WTC11 (cell line): Measurements from ENCODE around the gene HS3ST4. TPM values are rescaled to one million over a fixed set of nuclear protein-coding genes. Genes with fewer than 3 reads are reported as not detected.

Source experiments
- ATAC-seq: fragments of 200-7000 bp; cut with Tn5 transposase; 2 replicates; pipeline ENCODE4 v1.10.0; 2021; ENCODE audit warnings: mild to moderate bottlenecking, moderate library complexity
- CTCF ChIA-PET: fragments of 300-600 bp; sonication (Branson Sonifier 250); formaldehyde crosslinking; loops from one replicate; lab custom pipeline; 2021; ENCODE audit warnings: antibody characterized with exemption; lab: Charles Lee
- POLR2A ChIA-PET: fragments of 350-600 bp; sonication (Branson Sonifier 250); formaldehyde crosslinking; loops from one replicate; lab custom pipeline; 2021; ENCODE audit warnings: antibody characterized with exemption; lab: Charles Lee
- DNase-seq: peaks from one replicate; pipeline ENCODE4 v3.0.0; 2021; ENCODE audit warnings: low spot score
- H3K27ac Mint-ChIP-seq: 2 replicates; pipeline ENCODE4 v1.8.0; 2021; ENCODE audit warnings: mixed read lengths
- H3K27me3 Mint-ChIP-seq: 2 replicates; pipeline ENCODE4 v1.8.0; 2021; ENCODE audit warnings: low read depth, mild to moderate bottlenecking, moderate library complexity, mixed read lengths
- H3K36me3 Mint-ChIP-seq: 2 replicates; pipeline ENCODE4 v1.8.0; 2021; ENCODE audit warnings: mixed read lengths
- H3K4me1 Mint-ChIP-seq: 2 replicates; pipeline ENCODE4 v1.8.0; 2022; ENCODE audit warnings: mixed read lengths
- H3K4me3 Mint-ChIP-seq: 2 replicates; pipeline ENCODE4 v1.8.0; 2021; ENCODE audit warnings: mild to moderate bottlenecking, moderate library complexity, mixed read lengths
- H3K9me3 Mint-ChIP-seq: 2 replicates; pipeline ENCODE4 v1.8.0; 2021; ENCODE audit warnings: mixed read lengths
- AR ChIP-seq: fragments of 250-450 bp; sonication (Bioruptor Pico); IDR thresholded peaks from 2 replicates; pipeline ENCODE4 v1.9.0; 2021; ENCODE audit warnings: mild to moderate bottlenecking
- ARID4B ChIP-seq: sonication (generic); formaldehyde crosslinking; IDR thresholded peaks from 2 replicates; pipeline ENCODE4 v1.8.0; 2023; ENCODE audit warnings: missing genetic modification reagents, mild to moderate bottlenecking, borderline replicate concordance
- ATF6 ChIP-seq: sonication (generic); formaldehyde crosslinking; IDR thresholded peaks from 2 replicates; pipeline ENCODE4 v1.8.1; 2023; ENCODE audit warnings: mild to moderate bottlenecking, missing genetic modification reagents
- CREB1 ChIP-seq: sonication (generic); formaldehyde crosslinking; IDR thresholded peaks from 2 replicates; pipeline ENCODE4 v1.8.0; 2023; ENCODE audit warnings: mild to moderate bottlenecking, missing genetic modification reagents
- E2F1 ChIP-seq: sonication (generic); formaldehyde crosslinking; IDR thresholded peaks from 2 replicates; pipeline ENCODE4 v1.8.0; 2022; ENCODE audit warnings: mild to moderate bottlenecking, missing genetic modification reagents
- E2F5 ChIP-seq: sonication (generic); formaldehyde crosslinking; IDR thresholded peaks from 2 replicates; pipeline ENCODE4 v1.8.1; 2022; ENCODE audit warnings: mild to moderate bottlenecking, moderate library complexity, missing genetic modification reagents
- EMX1 ChIP-seq: fragments of 250-450 bp; sonication (Bioruptor Pico); IDR thresholded peaks from 2 replicates; pipeline ENCODE4 v1.8.0; 2021; ENCODE audit warnings: mild to moderate bottlenecking
- FOXJ3 ChIP-seq: sonication (generic); formaldehyde crosslinking; IDR thresholded peaks from 2 replicates; pipeline ENCODE4 v1.9.0; 2021; ENCODE audit warnings: missing genetic modification reagents, mild to moderate bottlenecking, borderline replicate concordance
- GABPB1 ChIP-seq: sonication (generic); formaldehyde crosslinking; IDR thresholded peaks from 2 replicates; pipeline ENCODE4 v1.8.1; 2023; ENCODE audit warnings: mild to moderate bottlenecking, missing genetic modification reagents
- JAZF1 ChIP-seq: fragments of 250-450 bp; sonication (Bioruptor Pico); IDR thresholded peaks from 2 replicates; pipeline ENCODE4 v1.9.0; 2021; ENCODE audit warnings: moderate library complexity, mild to moderate bottlenecking, inconsistent platforms
- MAX ChIP-seq: sonication (generic); formaldehyde crosslinking; IDR thresholded peaks from 2 replicates; pipeline ENCODE4 v1.8.0; 2022; ENCODE audit warnings: mild to moderate bottlenecking, missing genetic modification reagents
- TCF7 ChIP-seq: sonication (generic); formaldehyde crosslinking; IDR thresholded peaks from 2 replicates; pipeline ENCODE4 v1.8.0; 2022; ENCODE audit warnings: mild to moderate bottlenecking, low read depth, missing genetic modification reagents, moderate library complexity
- ZMAT4 ChIP-seq: fragments of 250-450 bp; sonication (Bioruptor Pico); IDR thresholded peaks from 2 replicates; pipeline ENCODE4 v1.9.0; 2021; ENCODE audit warnings: mild to moderate bottlenecking
- ZNF138 ChIP-seq: sonication (generic); formaldehyde crosslinking; conservative IDR thresholded peaks from 2 replicates; pipeline ENCODE4 v1.8.1; 2022; ENCODE audit warnings: mild to moderate bottlenecking, moderate library complexity, missing genetic modification reagents
- ZNF219 ChIP-seq: sonication (generic); formaldehyde crosslinking; IDR thresholded peaks from 2 replicates; pipeline ENCODE4 v1.8.0; 2023; ENCODE audit warnings: missing genetic modification reagents, mild to moderate bottlenecking, borderline replicate concordance
- ZNF263 ChIP-seq: sonication (generic); formaldehyde crosslinking; IDR thresholded peaks from 2 replicates; pipeline ENCODE4 v1.8.1; 2022; ENCODE audit warnings: low read depth, mild to moderate bottlenecking, moderate library complexity, missing genetic modification reagents
- ZNF317 ChIP-seq: sonication (generic); formaldehyde crosslinking; IDR thresholded peaks from 2 replicates; pipeline ENCODE4 v1.8.1; 2023; ENCODE audit warnings: low read depth, mild to moderate bottlenecking, moderate library complexity, missing genetic modification reagents, borderline replicate concordance
- ZNF425 ChIP-seq: fragments of 250-450 bp; sonication (Bioruptor Pico); conservative IDR thresholded peaks from 2 replicates; pipeline ENCODE4 v1.9.0; 2021; ENCODE audit warnings: mild to moderate bottlenecking
- total RNA-seq: library from RNA; stranded (reverse); gene quantifications from 3 replicates; pipeline ENCODE4 v1.2.3, GENCODE V29; 2021

HS3ST4 gene
- total RNA-seq, 1 experiment from 2014 or later = 5.4 TPM

GRCh38 chr16:25798065-25798464 is 106.3 kb downstream of the HS3ST4 start:
- Mint-ChIP-seq H3K27me3 (no peaks in the 10 kb centered on the region), H3K9me3 (peaks cover 14% of the 10 kb centered on the region), H3K4me3 (no peak overlapping the region), H3K27ac (no peak overlapping the region), H3K36me3 (peaks cover 14% of the 10 kb centered on the region), H3K4me1 (0 out of 2 replicates have a peak, but pooled peaks cover 3% of the 10 kb centered on the region)
- ATAC-seq (no peak), DNase-seq (no peak)
- ChIA-PET CTCF (no interaction called here), POLR2A (no interaction called here)
- no peak for TF ChIP-seq MAX (CRISPR knock-in tag)
- no peak for TF ChIP-seq ZMAT4 (CRISPR knock-in tag)
- no peak for TF ChIP-seq CREB1 (CRISPR knock-in tag)
- no peak for TF ChIP-seq ZNF138 (CRISPR knock-in tag)

GRCh38 chr16:25799816-25800215 is 108.1 kb downstream of the HS3ST4 start:
- POLR2A ChIA-PET = no interaction called here
- H3K4me1 Mint-ChIP-seq = 0 out of 2 replicates have a peak, but pooled peaks cover 3% of the 10 kb centered on the region
- H3K9me3 Mint-ChIP-seq = peaks cover 14% of the 10 kb centered on the region
- H3K4me3 Mint-ChIP-seq = no peak overlapping the region
- H3K36me3 Mint-ChIP-seq = peaks cover 14% of the 10 kb centered on the region
- no peaks in the 10 kb centered on the region for H3K27me3 Mint-ChIP-seq
- H3K27ac Mint-ChIP-seq = no peak overlapping the region
- no peak for DNase-seq
- no peak for TF ChIP-seq ZNF219 (CRISPR knock-in tag)
- no peak for TF ChIP-seq E2F1 (CRISPR knock-in tag)
- TF ChIP-seq CREB1 (CRISPR knock-in tag) = no peak
- TF ChIP-seq EMX1 (CRISPR knock-in tag) = no peak
- TF ChIP-seq ARID4B (CRISPR knock-in tag) = no peak
- no peak for TF ChIP-seq AR
- TF ChIP-seq E2F5 (CRISPR knock-in tag) = no peak
- TF ChIP-seq ATF6 (CRISPR knock-in tag) = no peak
- TF ChIP-seq ZNF317 (CRISPR knock-in tag) = no peak
- TF ChIP-seq FOXJ3 (CRISPR knock-in tag) = no peak
- TF ChIP-seq GABPB1 (CRISPR knock-in tag) = no peak
- TF ChIP-seq ZNF425 (CRISPR knock-in tag) = no peak
- TF ChIP-seq JAZF1 (CRISPR knock-in tag) = no peak
- TF ChIP-seq ZNF263 (CRISPR knock-in tag) = no peak
- TF ChIP-seq TCF7 (CRISPR knock-in tag) = no peak
- TF ChIP-seq, all 79 proteins: peak for 0
- CTCF ChIA-PET = no interaction called here
- no peak for ATAC-seq
